Ovary (tissue), 9 donors: ENCODE results near the gene PRCD. TPM values are rescaled to one million over a fixed set of nuclear protein-coding genes. Genes with fewer than 3 reads are reported as not detected.
"Not testable (repeated sequence)": the region's sequence is repeated elsewhere in the genome, so short reads cannot be mapped to it uniquely, and the experiment has no call there.

ENCODE experiments used
- DNase-seq, 5 donors: peaks; one replicate each; pipeline ENCODE4 v3.0.0-alpha.2; 2019 to 2020
- H3K27ac ChIP-seq, 2 donors: fragments of 200-600 bp; one replicate each; pipeline versions ENCODE4 v1.5.1 to v1.8.0; 2019 to 2022
- H3K27me3 ChIP-seq: fragments of 200-600 bp; one replicate; pipeline ENCODE4 v1.8.0; 2022
- H3K36me3 ChIP-seq: fragments of 200-600 bp; sonication (generic); one replicate; pipeline ENCODE4 v1.5.1; 2019
- H3K4me1 ChIP-seq: one replicate; pipeline ENCODE4 v1.8.1; 2013; ENCODE audit warnings: mild to moderate bottlenecking, moderate library complexity; ENCODE audit not compliant: insufficient read depth
- H3K4me3 ChIP-seq: fragments of 200-600 bp; sonication (generic); one replicate; pipeline ENCODE4 v1.5.1; 2017
- H3K9me3 ChIP-seq, 2 donors: fragments of 200-600 bp in 1 of 2; sonication (generic) in 1 of 2; one replicate each; pipeline versions ENCODE4 v1.5.1 to v1.8.1; 2013 to 2019; ENCODE audit warnings: mild to moderate bottlenecking in 1 of 2, moderate library complexity in 1 of 2
- EP300 ChIP-seq: sonication (generic); formaldehyde crosslinking; IDR thresholded peaks from one replicate; pipeline ENCODE4 v1.6.1; 2017; ENCODE audit warnings: antibody characterized with exemption
- POLR2A ChIP-seq: fragments of 450-650 bp; IDR thresholded peaks from one replicate; pipeline ENCODE4 v1.6.1; 2017; ENCODE audit warnings: antibody characterized with exemption, mild to moderate bottlenecking, moderate library complexity
- WGBS, 3 donors: extraction: QIAGEN DNeasy Blood & Tissue Kit in 1 of 3; methylation state at CpG; one replicate each; pipeline versions ENCODE4 v1.1.5 to v1.1.7; 2013 to 2017; 5-methylcytosine and 5-hydroxymethylcytosine counted together
- intact Hi-C, 4 donors: fragments of 100-400 bp; cut with DNase I; formaldehyde crosslinking; loops; one replicate each; pipeline versions ENCODE4 v1.11.0 to v1.15.1; 2022 to 2023
- polyA plus RNA-seq, 2 donors: library from polyadenylated mRNA; stranded (reverse); fragments of 200-250 nt in 1 of 2; fragments of 350-450 nt in 1 of 2; fragmentation: Illumina TruSeq in 1 of 2; extraction: RNeasy Lipid Tissue Mini Kit (QIAGEN cat#74804) in 1 of 2; gene quantifications; one replicate each; pipeline ENCODE4 v1.2.3, GENCODE V29; 2013 to 2014
- total RNA-seq, 7 donors: library from RNA; depleted of rRNA in 2 of 7; stranded (reverse); fragments of >200 nt in 2 of 7; fragmentation: NEBNext Ultra II Directional in 3 of 7; extraction: Animal tissue kit (Norgen Biotek cat#: 25700) in 3 of 7; gene quantifications; one replicate each; pipeline versions ENCODE4 v1.1.0 to v1.2.4, GENCODE V29; 2016 to 2023
- TF ChIP-seq, protein P1 (sequence below), 3 donors: fragments of 450-650 bp in 2 of 3; fragments of 200-600 bp in 1 of 3; IDR thresholded peaks; one replicate each; pipeline versions ENCODE4 v1.5.1 to v1.8.0; 2016 to 2022; ENCODE audit warnings: antibody characterized with exemption in 3 of 3, mild to moderate bottlenecking in 1 of 3
- donor health status: DM: no; HTN: no; CAD: no; lungs with moderate emphysema.
- donor health status: DM: no; HTN: no; CAD: no.
- donor health status: Bipolar disorder and iron deficiency.
- donor health status: DM: yes; HTN: yes; CAD: no.
- donor health status: DM: no; HTN: no; CAD: no.
- donor health status: DM: yes; HTN: yes; CAD: no.

Gene PRCD
- total and polyA plus RNA-seq, 9 donors: 1.5 to 12.2 (median 2.8) TPM

DNA sequence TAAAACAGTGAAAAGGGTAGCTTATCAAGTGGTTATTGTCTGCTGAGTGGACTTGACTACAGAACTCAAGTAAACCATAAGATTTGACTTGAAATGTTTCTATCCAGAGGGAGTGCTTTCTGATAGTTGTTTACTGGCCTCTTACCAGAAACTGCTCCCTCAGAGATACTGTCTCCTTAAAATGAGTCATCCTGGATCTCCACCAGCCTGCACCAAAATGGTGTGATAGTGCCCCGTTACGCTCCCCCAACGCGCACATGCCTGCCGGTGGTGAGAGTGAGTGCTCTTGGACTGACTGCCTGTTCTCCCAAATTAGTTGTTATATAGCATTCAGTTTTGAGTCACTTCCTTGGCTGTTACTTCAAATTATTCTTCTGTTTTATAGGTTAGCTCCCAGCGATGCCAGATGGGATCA lies 22.9 kb downstream of the PRCD start:
- DNase-seq: peak; percentile 70 to 75 (median 73)
- Histone ChIP-seq H3K9me3 (no peaks in the 10 kb centered on the region), H3K4me1 (peaks cover 24% of the 10 kb centered on the region), H3K27me3 (no peaks in the 10 kb centered on the region), H3K36me3 (no peaks in the 10 kb centered on the region), H3K4me3 (no peak overlapping the region), H3K27ac (no peak overlapping the region)
- 10 to 28% (median 17%) methylated on average over 6 of the region's 6 CpGs for WGBS, 3 donors
- TF ChIP-seq, protein P1, sequence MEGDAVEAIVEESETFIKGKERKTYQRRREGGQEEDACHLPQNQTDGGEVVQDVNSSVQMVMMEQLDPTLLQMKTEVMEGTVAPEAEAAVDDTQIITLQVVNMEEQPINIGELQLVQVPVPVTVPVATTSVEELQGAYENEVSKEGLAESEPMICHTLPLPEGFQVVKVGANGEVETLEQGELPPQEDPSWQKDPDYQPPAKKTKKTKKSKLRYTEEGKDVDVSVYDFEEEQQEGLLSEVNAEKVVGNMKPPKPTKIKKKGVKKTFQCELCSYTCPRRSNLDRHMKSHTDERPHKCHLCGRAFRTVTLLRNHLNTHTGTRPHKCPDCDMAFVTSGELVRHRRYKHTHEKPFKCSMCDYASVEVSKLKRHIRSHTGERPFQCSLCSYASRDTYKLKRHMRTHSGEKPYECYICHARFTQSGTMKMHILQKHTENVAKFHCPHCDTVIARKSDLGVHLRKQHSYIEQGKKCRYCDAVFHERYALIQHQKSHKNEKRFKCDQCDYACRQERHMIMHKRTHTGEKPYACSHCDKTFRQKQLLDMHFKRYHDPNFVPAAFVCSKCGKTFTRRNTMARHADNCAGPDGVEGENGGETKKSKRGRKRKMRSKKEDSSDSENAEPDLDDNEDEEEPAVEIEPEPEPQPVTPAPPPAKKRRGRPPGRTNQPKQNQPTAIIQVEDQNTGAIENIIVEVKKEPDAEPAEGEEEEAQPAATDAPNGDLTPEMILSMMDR (IDR thresholded peaks at IDR 0.05): no peak
- TF ChIP-seq EP300 (no peak), POLR2A (no peak)
- intact Hi-C loops: loop anchor here in 1 of 4 donors (5.0 kb wide), 1 partner anchor 1770 kb away; no protein-coding TSS in a partner anchor

DNA sequence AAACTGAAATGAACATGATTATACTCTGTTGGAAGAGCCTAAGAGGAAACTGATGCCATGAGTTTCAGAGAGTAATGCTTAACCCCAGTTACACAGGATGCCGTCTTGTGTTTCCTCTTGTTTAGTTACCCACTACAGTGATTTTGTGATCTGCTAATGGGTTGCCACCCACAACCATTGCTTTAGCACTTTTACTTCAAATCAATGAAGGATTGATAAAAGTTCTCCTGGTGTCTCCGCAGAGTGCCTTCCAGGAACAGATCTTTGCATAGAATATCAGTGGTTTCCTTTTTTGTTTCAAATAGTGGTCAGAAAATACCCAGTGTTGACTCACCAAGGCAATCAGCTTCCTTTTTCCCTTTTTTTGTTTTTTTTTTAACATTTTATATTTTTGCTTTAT lies 23.5 kb downstream of the PRCD start:
- not testable (repeated sequence) for DNase-seq, H3K36me3 ChIP-seq, H3K27me3 ChIP-seq, H3K4me3 ChIP-seq, H3K9me3 ChIP-seq, H3K27ac ChIP-seq
- intact Hi-C loops: loop anchor here in 1 of 4 donors (5.0 kb wide), 1 partner anchor 1769 kb away; no protein-coding TSS in a partner anchor
- H3K4me1 ChIP-seq: peaks cover 24% of the 10 kb centered on the region
- WGBS, 3 donors: 75 to 81% (median 80%) methylated on average over 2 of the region's 2 CpGs

DNA sequence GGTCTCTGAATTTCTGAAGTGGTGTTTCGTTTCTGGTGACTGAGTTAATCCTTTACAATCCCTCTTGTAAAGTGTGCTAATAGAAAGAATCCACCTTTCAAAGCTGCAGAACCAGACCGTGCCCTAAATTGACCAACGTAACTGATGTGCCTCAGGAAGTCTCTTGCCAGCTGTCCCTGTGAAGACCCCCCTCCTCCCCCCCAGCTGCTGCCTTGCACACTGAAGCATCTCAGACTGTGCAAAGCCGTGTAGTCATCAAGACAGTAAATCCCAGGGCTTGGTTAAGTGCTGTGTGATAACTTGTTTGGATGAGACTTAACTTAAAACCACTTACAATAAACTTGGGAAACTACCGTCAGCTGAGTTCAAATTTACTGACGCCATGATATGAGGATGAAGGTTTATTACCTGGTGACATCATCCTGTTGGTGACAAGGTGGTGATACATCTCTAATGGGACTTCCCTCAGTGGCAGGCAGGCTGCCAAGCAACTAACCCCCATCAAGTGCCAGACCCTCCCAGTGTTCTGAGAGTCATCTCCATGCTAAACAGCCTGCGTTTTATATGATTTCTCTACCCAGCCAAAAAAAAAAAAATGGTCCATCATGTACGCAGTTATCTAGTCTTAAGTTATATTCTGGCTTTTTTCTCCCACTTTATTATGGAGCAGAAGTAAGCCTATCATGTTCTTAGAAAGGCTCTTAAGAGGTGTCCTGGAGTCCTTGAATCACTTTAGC lies 25.3 kb downstream of the PRCD start:
- not testable (repeated sequence) for H3K36me3 ChIP-seq, H3K27me3 ChIP-seq, DNase-seq, H3K27ac ChIP-seq, H3K9me3 ChIP-seq, H3K4me3 ChIP-seq
- WGBS, 3 donors: 70 to 76% (median 75%) methylated on average over 8 of the region's 8 CpGs
- intact Hi-C loops: loop anchor here in 1 of 4 donors (5.0 kb wide), 1 partner anchor 1767 kb away; no protein-coding TSS in a partner anchor
- peaks cover 12% of the 10 kb centered on the region for H3K4me1 ChIP-seq

DNA sequence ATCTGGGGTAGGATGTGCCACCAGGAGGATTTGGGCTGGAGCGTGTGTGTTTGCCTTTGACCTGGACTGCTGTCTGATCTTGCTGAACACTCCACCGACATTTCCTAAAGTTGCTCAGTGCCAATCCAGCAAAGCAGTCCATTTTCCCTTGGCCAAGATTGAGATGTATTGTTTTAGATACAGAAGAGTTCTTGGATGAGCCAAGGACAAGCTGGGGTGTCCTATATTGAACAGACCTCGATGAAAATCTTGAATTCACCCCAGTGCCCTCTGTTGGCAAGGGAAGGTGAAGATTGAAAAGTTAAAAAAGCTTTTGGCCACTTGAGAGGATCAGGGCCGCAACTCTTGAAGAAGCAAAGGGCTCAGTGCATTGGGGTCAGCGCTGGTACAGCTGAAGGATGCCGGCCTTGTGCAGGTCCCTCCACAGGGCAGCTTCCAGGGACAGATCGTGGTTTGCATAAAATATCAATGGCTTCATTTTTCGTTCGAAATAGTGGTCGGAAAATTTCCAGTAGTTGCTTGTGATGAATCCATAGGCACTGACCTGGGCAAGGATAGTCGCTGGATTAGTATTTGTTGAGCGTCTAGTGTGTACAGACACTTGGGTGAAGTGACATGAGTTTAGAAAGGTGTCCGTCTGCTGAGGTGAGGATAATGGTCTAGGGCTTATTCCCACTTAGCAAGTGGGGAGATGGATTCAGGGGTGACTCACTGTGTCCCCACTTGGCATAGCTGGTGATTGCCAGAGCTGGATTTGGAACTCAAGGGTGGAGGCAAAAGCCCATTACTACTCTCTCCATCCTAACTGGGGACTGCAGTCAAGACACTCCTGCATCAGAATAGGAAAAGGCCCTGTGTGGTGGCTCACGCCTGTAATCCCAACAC lies 26.1 kb downstream of the PRCD start:
- TF ChIP-seq, protein P1 (IDR thresholded peaks at IDR 0.05): no peak
- TF ChIP-seq EP300 (no peak), POLR2A (no peak)
- Histone ChIP-seq H3K4me3 (no peak overlapping the region), H3K27ac (no peak overlapping the region), H3K36me3 (no peaks in the 10 kb centered on the region), H3K27me3 (no peaks in the 10 kb centered on the region), H3K9me3 (no peaks in the 10 kb centered on the region), H3K4me1 (peaks cover 6% of the 10 kb centered on the region)
- intact Hi-C loops: no loop called here
- 88 to 91% (median 89%) methylated on average over 14 of the region's 14 CpGs for WGBS, 3 donors
- DNase-seq: no peak

DNA sequence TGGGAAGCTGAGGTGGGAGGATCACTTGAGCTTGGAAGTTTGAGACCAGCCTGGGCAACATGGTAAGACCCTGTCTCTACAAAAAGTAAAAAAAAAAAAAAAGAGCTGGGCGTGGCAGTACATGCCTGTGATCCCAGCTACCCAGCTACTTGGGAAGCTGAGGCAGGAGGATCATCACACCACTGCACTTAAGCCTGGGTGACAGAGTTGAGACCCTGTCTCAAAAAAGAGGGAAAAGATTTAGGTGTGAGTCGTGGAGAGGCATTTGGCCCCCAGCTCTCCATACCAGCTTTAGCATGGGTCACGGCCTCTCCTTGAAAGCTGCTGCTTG lies 26.7 kb downstream of the PRCD start:
- no peaks in the 10 kb centered on the region for H3K36me3 ChIP-seq
- H3K27ac ChIP-seq: no peak overlapping the region
- WGBS, 3 donors: 63 to 89% (median 72%) methylated on average over 3 of the region's 3 CpGs
- H3K27me3 ChIP-seq: no peaks in the 10 kb centered on the region
- TF ChIP-seq EP300 (no peak), POLR2A (no peak)
- TF ChIP-seq, protein P1 (IDR thresholded peaks at IDR 0.05): no peak
- peaks cover 3% of the 10 kb centered on the region for H3K4me1 ChIP-seq
- intact Hi-C loops: no loop called here
- H3K9me3 ChIP-seq: no peaks in the 10 kb centered on the region
- DNase-seq: no peak
- H3K4me3 ChIP-seq: no peak overlapping the region
